ENCODE data around the gene B4GAT1. TPM values are rescaled to one million over a fixed set of nuclear protein-coding genes. Genes with fewer than 3 reads are reported as not detected.

B4GAT1 gene
- total and polyA plus RNA-seq, 2 of the 13 experiments (the other 11 are each of a cell fraction or from before 2014, with no cell fraction given) = 40.4 to 109 TPM

DNA sequence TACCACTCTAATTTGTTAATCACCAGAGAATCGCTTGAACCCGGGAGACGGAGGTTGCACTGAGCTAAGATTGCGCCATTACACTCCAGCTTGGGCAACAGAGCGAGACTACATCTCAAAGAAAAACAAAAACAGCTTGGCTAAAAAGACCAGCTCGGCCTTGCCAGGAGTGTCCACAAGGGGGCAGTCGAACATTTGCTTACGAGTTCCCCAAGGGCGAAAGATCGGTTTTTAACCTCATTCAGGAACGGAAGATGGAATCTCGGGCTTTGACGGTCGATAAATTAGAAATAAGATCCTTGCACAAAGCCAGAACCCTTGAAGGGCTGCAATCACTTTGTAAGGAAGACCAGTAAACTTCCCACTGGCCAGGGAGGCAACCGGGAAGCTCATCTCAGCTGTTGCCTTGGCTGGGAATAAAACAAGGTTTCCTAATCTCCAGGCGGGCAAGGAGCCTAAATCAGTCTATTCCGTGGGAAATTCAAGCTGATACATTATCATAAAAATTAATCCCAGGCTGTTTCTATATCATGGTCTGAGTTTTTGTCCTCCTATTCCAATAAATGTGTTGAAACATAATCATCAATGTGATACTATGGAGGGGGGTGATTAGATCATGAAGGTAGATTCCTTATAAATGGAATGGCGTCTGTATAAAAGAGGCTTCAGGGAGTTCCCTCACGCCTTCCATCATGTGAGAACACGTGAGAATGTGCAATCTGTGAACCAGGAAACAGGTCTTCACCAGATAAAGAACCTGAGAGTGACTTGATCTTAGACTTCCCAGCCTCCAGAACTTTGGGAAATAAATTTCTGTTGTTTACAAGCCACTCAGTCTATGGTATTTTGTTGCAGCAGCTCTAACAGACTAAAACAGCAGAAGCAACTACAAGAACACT lies 39.0 kb upstream of the B4GAT1 start (continued):
- TF ChIP-seq AHDC1 (CRISPR knock-in tag; IDR thresholded peaks at IDR 0.05; ENCODE audit: borderline replicate concordance) = no peak
- no peak for TF ChIP-seq POLR2AphosphoS2 (IDR thresholded peaks at IDR 0.05; ENCODE audit: low read depth, low read length)
- TF ChIP-seq ZSCAN9 (CRISPR knock-in tag; IDR thresholded peaks at IDR 0.05; ENCODE audit: borderline replicate concordance) = no peak
- TF ChIP-seq DR1 (CRISPR knock-in tag; IDR thresholded peaks at IDR 0.05) = no peak
- no peak for TF ChIP-seq RNF2 (conservative IDR thresholded peaks at IDR 0.05; ENCODE audit: low read depth)
- no peak for TF ChIP-seq NPAS2 (CRISPR knock-in tag; IDR thresholded peaks at IDR 0.05; ENCODE audit: borderline replicate concordance)
- TF ChIP-seq XRCC5 (optimal IDR thresholded peaks at IDR 0.05; ENCODE audit: low read length) = peak; percentile 68
- TF ChIP-seq ZNF282 (IDR thresholded peaks at IDR 0.05; ENCODE audit: partially characterized antibody) = no peak
- no peak for TF ChIP-seq HNRNPLL (IDR thresholded peaks at IDR 0.05; ENCODE audit: low read depth, low read length, poor library complexity, severe bottlenecking)
- no peak for TF ChIP-seq ONECUT2 (CRISPR knock-in tag; IDR thresholded peaks at IDR 0.05)
- TF ChIP-seq CTCF (CRISPR knock-in tag; IDR thresholded peaks at IDR 0.05) = peak; percentile 85
- TF ChIP-seq ZNF792 (CRISPR knock-in tag; IDR thresholded peaks at IDR 0.05) = 0 out of 2 replicates have a peak, but pooled peaks have one; percentile 30
- TF ChIP-seq HMGXB4 (CRISPR knock-in tag; IDR thresholded peaks at IDR 0.05; ENCODE audit: borderline replicate concordance in 1 of 2, low read depth in 1 of 2) = peak; percentile 22 to 54; a peak in 1 of 4 replicates
- TF ChIP-seq PAWR (CRISPR knock-in tag; IDR thresholded peaks at IDR 0.05; ENCODE audit: borderline replicate concordance) = no peak
- TF ChIP-seq, protein P1, sequence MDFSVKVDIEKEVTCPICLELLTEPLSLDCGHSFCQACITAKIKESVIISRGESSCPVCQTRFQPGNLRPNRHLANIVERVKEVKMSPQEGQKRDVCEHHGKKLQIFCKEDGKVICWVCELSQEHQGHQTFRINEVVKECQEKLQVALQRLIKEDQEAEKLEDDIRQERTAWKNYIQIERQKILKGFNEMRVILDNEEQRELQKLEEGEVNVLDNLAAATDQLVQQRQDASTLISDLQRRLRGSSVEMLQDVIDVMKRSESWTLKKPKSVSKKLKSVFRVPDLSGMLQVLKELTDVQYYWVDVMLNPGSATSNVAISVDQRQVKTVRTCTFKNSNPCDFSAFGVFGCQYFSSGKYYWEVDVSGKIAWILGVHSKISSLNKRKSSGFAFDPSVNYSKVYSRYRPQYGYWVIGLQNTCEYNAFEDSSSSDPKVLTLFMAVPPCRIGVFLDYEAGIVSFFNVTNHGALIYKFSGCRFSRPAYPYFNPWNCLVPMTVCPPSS (IDR thresholded peaks at IDR 0.05) = no peak
- TF ChIP-seq HOMEZ (CRISPR knock-in tag; IDR thresholded peaks at IDR 0.05; ENCODE audit: low read depth) = peak; percentile 33; the same call in 1 of the 2 replicates
